ENCODE measurements around the gene HAND1. TPM values are rescaled to one million over a fixed set of nuclear protein-coding genes. Genes with fewer than 3 reads are reported as not detected.

HAND1 gene
- total RNA-seq, 4 donors from 2014 or later = not detected

DNA sequence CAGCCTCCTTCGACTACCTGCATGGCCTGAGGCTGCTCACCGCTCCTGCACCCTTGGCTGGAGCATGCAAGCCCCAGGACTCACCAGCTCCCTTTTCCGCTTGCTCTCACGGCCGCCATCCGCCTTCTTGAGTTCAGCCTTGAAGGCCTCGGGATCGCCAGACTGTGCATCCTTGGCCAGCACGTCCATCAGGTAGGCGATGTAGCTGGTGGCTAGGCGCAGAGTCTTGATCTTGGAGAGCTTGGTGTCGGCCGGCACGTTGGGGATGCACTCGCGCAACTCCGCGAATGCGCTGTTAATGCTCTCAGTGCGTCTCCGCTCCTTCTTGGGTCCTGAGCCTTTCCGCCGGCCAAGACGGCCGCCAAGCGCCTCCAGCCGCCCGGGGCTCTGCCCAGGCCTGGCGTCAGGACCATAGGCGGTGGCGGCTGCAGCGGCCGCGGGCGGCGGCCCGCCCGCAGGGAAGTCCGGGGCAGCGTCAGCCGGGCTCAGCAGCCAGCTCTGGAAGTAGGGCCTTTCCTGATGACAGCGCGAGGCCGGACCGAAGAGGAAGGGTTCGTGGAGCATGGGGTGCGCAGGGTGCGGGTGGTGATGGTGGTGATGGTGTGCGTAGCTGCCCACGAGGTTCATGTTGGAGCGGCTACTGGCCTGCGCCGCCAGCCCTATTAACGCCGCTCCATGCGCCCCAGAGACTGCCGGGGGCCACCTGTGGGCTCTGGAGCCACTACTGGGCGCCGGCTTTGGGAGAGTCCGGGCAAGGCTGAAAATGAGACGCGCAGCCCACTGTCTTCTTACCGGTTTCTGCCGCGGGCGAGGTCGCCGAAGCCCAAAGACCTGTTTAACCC is 424 bp downstream of the HAND1 start:
- H3K4me1 ChIP-seq = peaks cover 0 to 81% (median 48%) of the 10 kb centered on the region in 4 donors
- peaks cover 17 to 100% of the 10 kb centered on the region in 2 donors for H3K27me3 ChIP-seq
- no peaks in the 10 kb centered on the region for H3K36me3 ChIP-seq
- peak overlapping the region; percentile 7 to 37 (median 22) for H3K4me3 ChIP-seq
- no peak overlapping the region for H3K27ac ChIP-seq
- no peak for DNase-seq (ENCODE audit: low spot score in 2 of 2)
- no peaks in the 10 kb centered on the region for H3K9me3 ChIP-seq
- WGBS, 2 donors = 1 to 3% methylated on average over 60 to 67 of the region's 68 CpGs
- TF ChIP-seq CTCF (IDR thresholded peaks at IDR 0.05) (no peak), EP300 (IDR thresholded peaks at IDR 0.05) (no peak), POLR2A (IDR thresholded peaks at IDR 0.05) (no peak)

- Histone ChIP-seq H3K36me3 (no peaks in the 10 kb centered on the region), H3K27ac (no peak overlapping the region), H3K27me3 (peaks cover 17 to 100% of the 10 kb centered on the region in 2 donors), H3K4me1 (peaks cover 0 to 80% (median 48%) of the 10 kb centered on the region in 4 donors), H3K4me3 (peak overlapping the region in 1 of 4 donors; percentile 37), H3K9me3 (no peaks in the 10 kb centered on the region)
- 5% methylated on average over 32 to 35 of the region's 38 CpGs for WGBS, 2 donors
- DNase-seq (ENCODE audit: low spot score in 2 of 2) = no peak
- no peak for TF ChIP-seq CTCF (IDR thresholded peaks at IDR 0.05)
- no peak for TF ChIP-seq EP300 (IDR thresholded peaks at IDR 0.05)
- no peak for TF ChIP-seq POLR2A (IDR thresholded peaks at IDR 0.05)
Measured at GRCh38 chr5:154476354-154477205, 1.4 kb downstream of the HAND1 start.

DNA sequence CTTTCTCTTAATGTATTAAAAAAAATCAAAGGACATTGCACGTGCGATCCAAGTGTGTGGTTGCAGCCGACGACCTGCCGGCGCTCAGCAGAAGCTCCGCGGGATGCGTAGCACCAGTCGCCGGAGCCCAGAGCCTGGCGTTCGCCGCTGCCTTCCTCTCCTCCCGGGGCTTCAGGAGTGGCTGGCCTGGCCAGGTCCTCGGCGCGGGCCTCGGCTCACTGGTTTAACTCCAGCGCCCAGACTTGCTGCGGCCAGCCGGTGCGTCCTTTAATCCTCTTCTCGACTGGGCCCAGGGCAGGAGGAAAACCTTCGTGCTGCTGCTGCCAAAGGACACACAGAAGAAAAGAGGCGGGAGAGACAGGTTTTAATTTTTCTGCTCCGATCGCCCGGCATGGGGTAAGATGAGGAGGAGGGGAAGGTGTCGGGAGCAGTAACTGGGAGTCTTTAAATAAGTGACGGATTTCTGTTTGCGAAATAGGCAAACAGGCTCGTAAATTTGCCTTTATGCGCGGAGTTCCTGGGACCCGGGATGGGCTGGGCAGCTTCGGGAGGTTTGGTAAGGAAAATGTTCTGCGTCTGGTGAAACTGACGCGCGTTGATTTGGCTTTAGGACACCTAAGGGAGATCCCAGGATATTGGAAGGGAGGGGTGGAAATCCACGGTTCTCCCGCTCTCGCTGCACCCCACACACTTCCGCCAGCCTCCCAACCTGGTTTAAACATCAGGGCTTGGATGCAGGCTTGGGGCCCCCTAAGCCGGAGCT is 2.3 kb downstream of the HAND1 start:
- no peaks in the 10 kb centered on the region for H3K36me3 ChIP-seq
- 7 to 8% methylated on average over 46 of the region's 46 CpGs for WGBS, 2 donors
- H3K27me3 ChIP-seq = peaks cover 17 to 100% of the 10 kb centered on the region in 2 donors
- peaks cover 0 to 85% (median 48%) of the 10 kb centered on the region in 4 donors for H3K4me1 ChIP-seq
- no peak overlapping the region for H3K4me3 ChIP-seq
- H3K27ac ChIP-seq = no peak overlapping the region
- TF ChIP-seq EP300 (IDR thresholded peaks at IDR 0.05) (no peak), POLR2A (IDR thresholded peaks at IDR 0.05) (no peak), CTCF (IDR thresholded peaks at IDR 0.05) (no peak)
- DNase-seq (ENCODE audit: low spot score in 2 of 2) = no peak
- H3K9me3 ChIP-seq = no peaks in the 10 kb centered on the region

DNA sequence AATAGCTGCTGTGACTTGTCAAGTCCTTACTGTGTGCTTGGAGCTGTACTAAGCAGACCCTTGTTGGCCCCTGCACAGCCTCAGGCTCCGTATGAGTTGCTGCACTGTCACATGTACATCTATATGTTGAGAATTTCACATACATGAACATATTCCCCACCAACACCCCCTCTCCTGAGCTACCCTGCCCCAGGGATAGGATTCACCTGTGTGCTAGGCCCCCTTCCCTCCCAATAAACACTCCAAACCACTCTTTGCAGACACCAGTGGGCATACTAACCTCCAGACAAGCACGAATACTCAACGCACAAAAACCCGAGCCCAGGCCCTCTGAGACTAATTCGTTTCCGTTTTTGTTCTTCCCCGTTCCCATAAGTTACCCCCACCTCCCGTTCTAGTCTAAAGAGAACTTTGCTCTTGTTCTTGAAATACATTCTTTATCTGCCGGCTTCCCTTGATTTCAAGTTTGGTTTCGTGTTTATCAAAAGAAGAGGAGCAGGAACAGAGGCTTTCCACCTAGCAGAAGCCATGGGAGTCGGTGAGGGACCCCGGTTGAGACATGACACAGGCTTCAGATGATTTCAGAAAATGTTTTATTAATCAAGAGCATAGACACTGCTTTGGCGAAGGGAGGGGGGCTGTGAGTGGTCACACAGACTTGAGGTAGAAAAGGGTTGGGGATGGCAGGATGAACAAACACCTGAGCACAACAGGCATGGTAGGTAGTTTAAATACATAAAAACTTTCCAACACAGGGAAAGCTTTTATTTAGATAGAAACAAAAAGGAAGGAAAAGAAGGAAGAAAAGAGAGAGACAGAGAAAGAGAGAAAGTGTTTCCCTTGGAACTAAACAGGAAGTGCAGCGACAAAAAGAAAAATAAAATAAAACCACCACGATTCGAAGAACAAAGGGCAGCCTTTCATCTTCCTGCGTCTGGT is 3.4 kb downstream of the HAND1 start:
- Histone ChIP-seq H3K27me3 (peaks cover 14 to 99% of the 10 kb centered on the region in 2 donors), H3K36me3 (no peaks in the 10 kb centered on the region), H3K4me1 (peaks cover 0 to 78% (median 48%) of the 10 kb centered on the region in 4 donors), H3K9me3 (no peaks in the 10 kb centered on the region), H3K27ac (no peak overlapping the region), H3K4me3 (no peak overlapping the region)
- no peak for DNase-seq (ENCODE audit: low spot score in 2 of 2)
- WGBS, 2 donors = 11% methylated on average over 17 of the region's 17 CpGs
- TF ChIP-seq POLR2A (IDR thresholded peaks at IDR 0.05) = no peak
- TF ChIP-seq EP300 (IDR thresholded peaks at IDR 0.05) = peak in 1 of 2 donors; percentile 17
